Measurements from ENCODE around the gene GRIN2A. TPM values are rescaled to one million over a fixed set of nuclear protein-coding genes. Genes with fewer than 3 reads are reported as not detected.
A peak's percentile ranks its signal among the peaks of the same experiment; 100 is the strongest.

Gene GRIN2A
- total RNA-seq, 4 donors from 2014 or later: 0.32 to 3.6 (median 2.0) TPM

DNA sequence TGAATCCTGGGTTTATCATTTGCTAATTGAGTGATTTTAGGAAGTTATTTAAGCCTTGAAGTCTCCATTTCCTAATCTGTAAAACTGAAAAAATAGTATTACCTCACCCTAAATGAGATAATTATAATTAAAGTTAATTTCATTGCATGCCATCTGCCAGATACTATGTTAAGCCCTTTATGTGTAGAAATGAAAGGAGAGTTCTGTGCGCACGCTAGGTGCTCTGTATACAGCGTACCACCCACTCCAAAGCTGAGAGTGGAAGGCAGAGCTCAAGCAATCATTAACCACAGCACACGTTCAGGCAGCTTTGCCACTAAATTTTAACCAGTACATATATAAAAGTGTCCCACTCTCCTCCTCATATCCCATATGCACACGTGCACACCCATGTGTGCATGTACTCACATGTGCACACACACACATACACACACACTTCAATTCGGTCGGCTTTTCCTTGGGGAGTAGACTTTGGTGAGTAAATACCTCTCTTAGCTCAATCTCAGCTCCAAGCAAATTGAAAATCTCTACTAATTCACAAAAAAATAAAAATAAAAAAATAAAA, 204.8 kb downstream of the GRIN2A start:
- 85% methylated on average over 7 of the region's 7 CpGs for WGBS
- TF ChIP-seq EP300 (IDR thresholded peaks at IDR 0.05): no peak
- TF ChIP-seq POLR2A (IDR thresholded peaks at IDR 0.05; ENCODE audit: low read depth): no peak
- TF ChIP-seq, protein P1, sequence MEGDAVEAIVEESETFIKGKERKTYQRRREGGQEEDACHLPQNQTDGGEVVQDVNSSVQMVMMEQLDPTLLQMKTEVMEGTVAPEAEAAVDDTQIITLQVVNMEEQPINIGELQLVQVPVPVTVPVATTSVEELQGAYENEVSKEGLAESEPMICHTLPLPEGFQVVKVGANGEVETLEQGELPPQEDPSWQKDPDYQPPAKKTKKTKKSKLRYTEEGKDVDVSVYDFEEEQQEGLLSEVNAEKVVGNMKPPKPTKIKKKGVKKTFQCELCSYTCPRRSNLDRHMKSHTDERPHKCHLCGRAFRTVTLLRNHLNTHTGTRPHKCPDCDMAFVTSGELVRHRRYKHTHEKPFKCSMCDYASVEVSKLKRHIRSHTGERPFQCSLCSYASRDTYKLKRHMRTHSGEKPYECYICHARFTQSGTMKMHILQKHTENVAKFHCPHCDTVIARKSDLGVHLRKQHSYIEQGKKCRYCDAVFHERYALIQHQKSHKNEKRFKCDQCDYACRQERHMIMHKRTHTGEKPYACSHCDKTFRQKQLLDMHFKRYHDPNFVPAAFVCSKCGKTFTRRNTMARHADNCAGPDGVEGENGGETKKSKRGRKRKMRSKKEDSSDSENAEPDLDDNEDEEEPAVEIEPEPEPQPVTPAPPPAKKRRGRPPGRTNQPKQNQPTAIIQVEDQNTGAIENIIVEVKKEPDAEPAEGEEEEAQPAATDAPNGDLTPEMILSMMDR (IDR thresholded peaks at IDR 0.05): no peak
- no peak for TF ChIP-seq POLR2AphosphoS5 (IDR thresholded peaks at IDR 0.05)
- Histone ChIP-seq H3K27me3 (no peaks in the 10 kb centered on the region), H3K36me3 (no peaks in the 10 kb centered on the region), H3K4me3 (no peak overlapping the region), H3K9me3 (no peaks in the 10 kb centered on the region), H3K27ac (replicated peaks in 1 of 4) (no peak overlapping the region), H3K4me1 (no peaks in the 10 kb centered on the region)
- intact Hi-C loops (cut with DNase I): no loop called here
- peak; percentile 29 for DNase-seq (ENCODE audit: extremely low spot score)

DNA sequence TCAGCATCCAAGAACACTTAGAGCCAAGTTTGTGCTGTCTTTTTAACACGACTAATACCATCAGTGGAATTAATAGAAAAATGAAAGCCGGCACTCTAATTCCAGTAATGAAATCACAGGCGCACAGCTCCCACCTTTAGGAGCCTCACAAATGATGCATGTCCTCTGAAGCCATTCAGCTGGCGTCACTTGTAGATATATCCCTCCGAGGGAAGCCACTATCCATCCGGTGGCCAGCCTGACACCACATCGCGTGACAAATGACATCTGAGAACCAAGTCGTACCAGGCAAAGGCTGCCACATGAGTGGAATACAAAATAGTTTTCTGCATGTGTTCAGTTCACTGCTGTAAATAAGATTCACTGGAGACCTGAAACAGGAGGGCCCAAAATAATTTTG, 205.6 kb downstream of the GRIN2A start:
- no peaks in the 10 kb centered on the region for H3K36me3 ChIP-seq
- no peaks in the 10 kb centered on the region for H3K27me3 ChIP-seq
- peak; percentile 62 for DNase-seq (ENCODE audit: extremely low spot score)
- no peak overlapping the region for H3K27ac ChIP-seq (replicated peaks in 1 of 4)
- 85% methylated on average over 9 of the region's 9 CpGs for WGBS
- H3K9me3 ChIP-seq: no peaks in the 10 kb centered on the region
- TF ChIP-seq, protein P1 (IDR thresholded peaks at IDR 0.05): no peak
- TF ChIP-seq POLR2AphosphoS5 (IDR thresholded peaks at IDR 0.05) (no peak), POLR2A (IDR thresholded peaks at IDR 0.05; ENCODE audit: low read depth) (no peak), EP300 (IDR thresholded peaks at IDR 0.05) (no peak)
- H3K4me3 ChIP-seq: no peak overlapping the region
- no peaks in the 10 kb centered on the region for H3K4me1 ChIP-seq
- intact Hi-C loops (cut with DNase I): no loop called here

DNA sequence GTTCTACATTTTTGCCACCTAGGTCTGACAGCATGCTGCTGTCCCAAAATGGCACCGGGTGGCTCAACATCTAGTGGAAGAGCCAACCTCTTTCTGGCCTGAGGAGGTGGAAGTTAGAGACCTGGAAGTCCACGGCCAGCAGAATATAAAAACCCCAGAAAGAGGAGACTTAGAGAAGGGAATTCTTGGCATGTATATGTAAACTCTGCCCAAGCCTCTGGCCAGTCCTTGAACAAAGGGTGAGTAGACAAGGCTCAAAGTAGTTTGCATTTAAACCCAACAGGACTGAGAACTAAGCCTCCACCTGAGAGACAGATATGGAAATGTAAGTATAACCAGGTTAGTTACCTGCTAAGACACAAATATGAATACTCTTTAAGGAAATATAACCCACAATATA, 210.3 kb downstream of the GRIN2A start:
- no peaks in the 10 kb centered on the region for H3K36me3 ChIP-seq
- no peaks in the 10 kb centered on the region for H3K9me3 ChIP-seq
- TF ChIP-seq POLR2A (IDR thresholded peaks at IDR 0.05; ENCODE audit: low read depth) (no peak), EP300 (IDR thresholded peaks at IDR 0.05) (no peak), POLR2AphosphoS5 (IDR thresholded peaks at IDR 0.05) (no peak)
- TF ChIP-seq, protein P1 (IDR thresholded peaks at IDR 0.05): no peak
- no peaks in the 10 kb centered on the region for H3K4me1 ChIP-seq
- intact Hi-C loops (cut with DNase I): no loop called here
- no peak overlapping the region for H3K27ac ChIP-seq (replicated peaks in 1 of 4)
- WGBS: 74% methylated on average over 2 of the region's 2 CpGs
- H3K4me3 ChIP-seq: no peak overlapping the region
- no peaks in the 10 kb centered on the region for H3K27me3 ChIP-seq
- DNase-seq (ENCODE audit: extremely low spot score): peak; percentile 82

DNA sequence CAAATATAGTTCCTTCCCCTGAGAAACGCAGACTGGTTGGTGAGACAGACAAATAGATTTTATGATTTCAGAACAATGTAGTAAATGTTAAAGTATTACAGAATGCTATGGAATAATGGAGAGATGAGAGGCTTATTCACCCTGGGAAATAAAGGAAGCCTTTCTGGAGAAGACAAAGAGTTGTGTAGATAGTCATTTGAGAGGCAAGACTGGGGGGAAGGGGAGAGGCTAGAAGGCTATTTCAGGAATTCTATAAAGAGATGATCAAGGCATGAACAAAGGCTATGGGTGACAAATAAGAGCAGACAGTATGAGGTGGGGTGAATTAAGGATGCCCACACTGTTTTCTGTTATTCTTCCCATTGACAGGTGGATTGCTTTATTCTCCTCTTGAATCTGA, 211.4 kb downstream of the GRIN2A start:
- Histone ChIP-seq H3K9me3 (no peaks in the 10 kb centered on the region), H3K36me3 (no peaks in the 10 kb centered on the region), H3K4me1 (no peaks in the 10 kb centered on the region), H3K27ac (replicated peaks in 1 of 4) (no peak overlapping the region), H3K27me3 (no peaks in the 10 kb centered on the region), H3K4me3 (no peak overlapping the region)
- intact Hi-C loops (cut with DNase I): no loop called here
- TF ChIP-seq, protein P1 (IDR thresholded peaks at IDR 0.05): no peak
- TF ChIP-seq POLR2AphosphoS5 (IDR thresholded peaks at IDR 0.05): no peak
- no peak for TF ChIP-seq EP300 (IDR thresholded peaks at IDR 0.05)
- TF ChIP-seq POLR2A (IDR thresholded peaks at IDR 0.05; ENCODE audit: low read depth): no peak
- 77% methylated on average over 1 of the region's 1 CpG for WGBS
- DNase-seq (ENCODE audit: extremely low spot score): peak; percentile 21

DNA sequence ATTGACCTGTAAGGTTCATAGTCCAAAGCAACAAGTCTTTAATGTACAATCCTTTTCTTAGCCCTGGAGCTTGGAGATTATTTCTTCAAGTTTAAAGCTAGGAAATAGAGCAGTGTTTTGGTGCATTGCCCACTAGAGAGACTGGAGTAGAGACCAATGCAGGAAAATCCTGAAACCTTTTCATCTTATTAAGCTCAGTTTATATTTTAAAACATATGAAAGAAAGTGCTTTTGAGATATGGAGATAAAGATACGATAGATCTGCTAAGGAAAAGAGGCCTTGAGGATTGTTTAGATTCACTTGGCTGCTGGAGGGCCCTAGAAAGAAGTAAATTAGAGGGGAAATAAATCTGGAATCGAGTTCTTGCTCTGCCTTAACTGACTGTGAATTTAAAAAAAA, 212.0 kb downstream of the GRIN2A start:
- H3K36me3 ChIP-seq: no peaks in the 10 kb centered on the region
- no peaks in the 10 kb centered on the region for H3K27me3 ChIP-seq
- no peak overlapping the region for H3K27ac ChIP-seq (replicated peaks in 1 of 4)
- no peak overlapping the region for H3K4me3 ChIP-seq
- intact Hi-C loops (cut with DNase I): no loop called here
- DNase-seq (ENCODE audit: extremely low spot score): no peak
- no peaks in the 10 kb centered on the region for H3K4me1 ChIP-seq
- TF ChIP-seq POLR2AphosphoS5 (IDR thresholded peaks at IDR 0.05): no peak
- no peak for TF ChIP-seq EP300 (IDR thresholded peaks at IDR 0.05)
- TF ChIP-seq, protein P1 (IDR thresholded peaks at IDR 0.05): no peak
- WGBS: 52% methylated on average over 2 of the region's 2 CpGs
- no peaks in the 10 kb centered on the region for H3K9me3 ChIP-seq
